Stimulated activated CD8-positive, alpha-beta memory T cell treated with anti-CD3 and anti-CD28 coated beads, Interleukin-12 subunit alpha, Interleukin-12 subunit beta, amount 100 ng/mL, for 24 hours (primary cell): ENCODE data around the gene FN3KRP.
"Not testable (repeated sequence)": the region's sequence is repeated elsewhere in the genome, so short reads cannot be mapped to it uniquely, and the experiment has no call there.

Experiments
- DNase-seq: peaks from one replicate; pipeline ENCODE4 v3.0.0-alpha.2; 2020; ENCODE audit errors: extremely low read depth

Gene FN3KRP

GRCh38 chr17:82743344-82744219 lies 27.1 kb downstream of the FN3KRP start:
- DNase-seq: no peak

GRCh38 chr17:82744736-82745135 lies 28.2 kb downstream of the FN3KRP start:
- not testable (repeated sequence) for DNase-seq

- DNase-seq: no peak
These were observed 29.0 kb downstream of the FN3KRP start for GRCh38 chr17:82745524-82745923.

- DNase-seq: no peak
These were observed 32.2 kb downstream of the FN3KRP start for GRCh38 chr17:82748756-82749155.

- no peak for DNase-seq
These were observed 33.9 kb downstream of the FN3KRP start for GRCh38 chr17:82750241-82750908.

GRCh38 chr17:82751171-82751570 lies 34.7 kb downstream of the FN3KRP start:
- DNase-seq: no peak

- DNase-seq: peak; percentile 63
These were observed 35.3 kb downstream of the FN3KRP start, which contains the start of gene TBCD for GRCh38 chr17:82751571-82752370. Gene TBCD, plus strand, starts transcription at chr17:82752065. Its CDS starts 129 bp downstream, at chr17:82752194.

GRCh38 chr17:82752371-82753200 lies 36.1 kb downstream of the FN3KRP start:
- no peak for DNase-seq

- DNase-seq: no peak
These were observed 36.6 kb downstream of the FN3KRP start for GRCh38 chr17:82753201-82753464.

GRCh38 chr17:82754297-82755208 lies 38.0 kb downstream of the FN3KRP start:
- DNase-seq: no peak

GRCh38 chr17:82756166-82756565 lies 39.7 kb downstream of the FN3KRP start:
- DNase-seq: no peak

GRCh38 chr17:82765371-82765770 lies 48.9 kb downstream of the FN3KRP start:
- DNase-seq: no peak

GRCh38 chr17:82767041-82767754 lies 50.7 kb downstream of the FN3KRP start:
- DNase-seq: no peak

GRCh38 chr17:82769041-82769440 lies 52.5 kb downstream of the FN3KRP start:
- no peak for DNase-seq

- no peak for DNase-seq
These were observed 55.5 kb downstream of the FN3KRP start for GRCh38 chr17:82772026-82772425.

- DNase-seq: not testable (repeated sequence)
These were observed 58.0 kb downstream of the FN3KRP start for GRCh38 chr17:82774456-82774855.

GRCh38 chr17:82775001-82775823 lies 58.7 kb downstream of the FN3KRP start:
- DNase-seq: no peak

- DNase-seq: no peak
These were observed 59.9 kb downstream of the FN3KRP start for GRCh38 chr17:82776454-82776853.
